ENCODE data around the gene GMDS. TPM values are rescaled to one million over a fixed set of nuclear protein-coding genes. Genes with fewer than 3 reads are reported as not detected.

GMDS gene
- total RNA-seq, 5 donors from 2014 or later (not counting 1 experiment from before 2014, with no cell fraction given) = 12.9 to 21.5 (median 14.6) TPM

DNA sequence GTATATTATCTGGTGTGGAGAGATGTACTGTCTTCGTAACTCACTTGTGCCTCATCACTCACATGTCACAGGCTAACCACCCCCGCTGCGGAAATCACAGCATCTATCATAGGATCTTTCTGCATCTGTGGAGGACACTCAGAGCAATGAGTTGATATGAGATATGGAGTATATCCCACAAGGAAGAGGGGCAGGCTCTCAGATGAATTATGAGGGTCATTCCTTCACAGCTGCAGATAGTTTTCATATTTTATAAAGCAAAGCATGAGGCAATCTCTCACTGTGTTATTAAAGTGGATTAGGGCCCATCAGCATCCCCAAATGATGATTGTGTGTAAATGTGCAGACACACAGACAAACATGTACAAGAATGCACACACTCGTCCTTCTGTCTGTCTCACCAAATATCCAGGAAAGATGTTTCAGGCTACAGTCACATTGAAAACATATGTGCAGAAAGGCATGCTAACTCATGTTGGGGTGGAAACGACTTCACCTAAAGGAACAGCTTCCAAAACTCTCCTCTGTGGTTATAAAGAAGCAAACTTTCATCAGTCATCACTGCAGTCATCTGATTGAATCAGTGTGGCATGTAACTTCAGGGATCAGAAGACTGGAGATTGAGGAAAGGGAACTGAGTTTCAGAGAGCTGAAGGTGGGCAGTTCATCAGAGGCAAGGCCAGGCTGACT is 471.0 kb downstream of the GMDS start:
- DNase-seq (no peak), ATAC-seq (replicated peaks in 1 of 4) (no peak)
- Histone ChIP-seq H3K4me3 (ENCODE audit: control insufficient read depth in 1 of 2, extremely low read depth in 1 of 2, low read length in 1 of 2) (no peak overlapping the region), H3K27me3 (replicated peaks in 1 of 2; ENCODE audit: control insufficient read depth in 2 of 2, extremely low read depth in 1 of 2, insufficient read depth in 2 of 2, low read length in 1 of 2) (no peaks in the 10 kb centered on the region), H3K9me3 (no peaks in the 10 kb centered on the region), H3K36me3 (ENCODE audit: control insufficient read depth in 2 of 2, extremely low read depth in 1 of 2, insufficient read depth in 1 of 2, low read length in 1 of 2) (no peaks in the 10 kb centered on the region), H3K27ac (ENCODE audit: low read length) (no peak overlapping the region), H3K4me1 (ENCODE audit: control insufficient read depth in 1 of 2, extremely low read depth in 1 of 2, insufficient read depth in 2 of 2, low read length in 2 of 2) (peaks cover 19 to 48% of the 10 kb centered on the region in 2 experiments)
- H3K4me3 Mint-ChIP-seq = peak overlapping the region in 1 of 3 donors; percentile 54
- no peaks in the 10 kb centered on the region for H3K27me3 Mint-ChIP-seq
- H3K9me3 Mint-ChIP-seq = no peaks in the 10 kb centered on the region
- CTCF ChIA-PET = interaction anchor here in 1 of 2 donors (0.6 kb wide), 1 partner anchor 26 kb away, joined by 4 read pairs; no protein-coding TSS in a partner anchor
- H3K4me1 Mint-ChIP-seq = peaks cover 57 to 58% (median 58%) of the 10 kb centered on the region in 3 donors
- POLR2A ChIA-PET = no interaction called here
- peaks cover 6% of the 10 kb centered on the region for H3K36me3 Mint-ChIP-seq
- 100% methylated on average over 2 of the region's 5 CpGs for WGBS (ENCODE audit: insufficient coverage)
- peak overlapping the region; percentile 65 to 79 for H3K27ac Mint-ChIP-seq

DNA sequence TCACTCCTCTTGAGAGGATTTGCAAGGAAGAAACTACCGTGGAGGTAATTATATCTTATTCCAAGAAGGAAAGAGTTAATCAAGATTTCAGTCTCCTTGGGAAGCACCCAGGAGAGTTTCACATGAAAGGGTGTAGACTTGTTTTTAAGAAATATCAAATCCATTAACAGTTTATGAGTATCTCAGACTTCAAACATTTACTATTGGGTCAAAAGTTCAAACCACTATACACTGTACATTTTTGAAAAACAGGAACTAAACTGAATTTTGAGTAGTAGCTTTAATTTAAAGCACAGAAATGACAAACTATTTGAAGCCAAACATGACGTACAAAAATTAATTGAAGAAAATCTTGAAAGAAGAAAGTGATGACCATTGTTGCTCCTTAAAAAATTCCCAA is 471.7 kb downstream of the GMDS start:
- no CpG with 5 or more reads among the region's 2 CpGs for WGBS (ENCODE audit: insufficient coverage)
- no peaks in the 10 kb centered on the region for H3K27me3 ChIP-seq (replicated peaks in 1 of 2; ENCODE audit: control insufficient read depth in 2 of 2, extremely low read depth in 1 of 2, insufficient read depth in 2 of 2, low read length in 1 of 2)
- peaks cover 21 to 48% of the 10 kb centered on the region in 2 experiments for H3K4me1 ChIP-seq (ENCODE audit: control insufficient read depth in 1 of 2, extremely low read depth in 1 of 2, insufficient read depth in 2 of 2, low read length in 2 of 2)
- H3K36me3 Mint-ChIP-seq = peaks cover 6% of the 10 kb centered on the region
- ChIA-PET CTCF (no interaction called here), POLR2A (no interaction called here)
- no peaks in the 10 kb centered on the region for H3K36me3 ChIP-seq (ENCODE audit: control insufficient read depth in 2 of 2, extremely low read depth in 1 of 2, insufficient read depth in 1 of 2, low read length in 1 of 2)
- H3K27ac ChIP-seq (ENCODE audit: low read length) = no peak overlapping the region
- peak overlapping the region; percentile 65 to 79 for H3K27ac Mint-ChIP-seq
- no peaks in the 10 kb centered on the region for H3K27me3 Mint-ChIP-seq
- ATAC-seq (replicated peaks in 1 of 4) (no peak), DNase-seq (no peak)
- no peak overlapping the region for H3K4me3 ChIP-seq (ENCODE audit: control insufficient read depth in 1 of 2, extremely low read depth in 1 of 2, low read length in 1 of 2)
- H3K4me1 Mint-ChIP-seq = peaks cover 58 to 62% (median 60%) of the 10 kb centered on the region in 3 donors
- H3K9me3 ChIP-seq = no peaks in the 10 kb centered on the region
- no peaks in the 10 kb centered on the region for H3K9me3 Mint-ChIP-seq
- H3K4me3 Mint-ChIP-seq = peak overlapping the region in 1 of 3 donors; percentile 54

DNA sequence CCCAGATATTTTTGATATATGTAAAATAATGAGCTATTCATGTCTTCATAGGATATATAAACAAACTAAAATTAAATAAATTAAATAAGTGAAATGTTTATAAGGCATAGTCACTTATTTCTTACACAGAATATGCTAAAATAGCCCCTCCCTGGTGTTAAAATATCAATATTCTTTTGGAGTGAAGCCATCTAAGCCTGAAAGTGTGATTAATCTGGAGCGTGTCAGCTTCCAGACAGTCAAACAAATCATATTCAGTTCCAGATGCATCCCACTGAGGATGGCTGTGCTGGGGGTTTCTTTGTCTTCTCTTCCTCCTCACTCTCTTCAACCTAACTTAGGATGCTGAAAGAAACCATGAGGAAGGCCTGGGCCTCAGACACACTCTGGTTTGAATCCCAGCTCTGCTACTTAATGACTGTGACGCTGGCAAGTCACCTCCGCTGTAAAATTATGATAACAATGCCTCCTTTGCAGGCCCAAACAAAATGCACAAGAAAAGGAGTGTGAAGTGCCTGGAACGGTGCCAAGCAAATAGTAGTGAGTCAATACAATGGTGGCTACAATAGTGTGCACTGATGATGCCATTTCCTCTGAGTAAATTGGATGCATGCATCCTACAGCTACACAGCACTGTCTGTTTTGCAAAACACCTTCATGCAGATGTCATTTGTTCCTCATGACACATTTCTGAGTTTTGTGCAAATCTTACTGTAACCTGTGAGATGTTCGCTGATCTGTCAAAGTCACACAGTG is 474.3 kb downstream of the GMDS start:
- 60% methylated on average over 2 of the region's 5 CpGs for WGBS (ENCODE audit: insufficient coverage)
- Mint-ChIP-seq H3K36me3 (peaks cover 2% of the 10 kb centered on the region), H3K27me3 (no peaks in the 10 kb centered on the region), H3K27ac (peak overlapping the region; percentile 29 to 66), H3K4me3 (peak overlapping the region in 1 of 3 donors; percentile 72), H3K9me3 (no peaks in the 10 kb centered on the region), H3K4me1 (peaks cover 58 to 70% (median 65%) of the 10 kb centered on the region in 3 donors)
- no peak overlapping the region for H3K4me3 ChIP-seq (ENCODE audit: control insufficient read depth in 1 of 2, extremely low read depth in 1 of 2, low read length in 1 of 2)
- H3K36me3 ChIP-seq (ENCODE audit: control insufficient read depth in 2 of 2, extremely low read depth in 1 of 2, insufficient read depth in 1 of 2, low read length in 1 of 2) = no peaks in the 10 kb centered on the region
- H3K4me1 ChIP-seq (ENCODE audit: control insufficient read depth in 1 of 2, extremely low read depth in 1 of 2, insufficient read depth in 2 of 2, low read length in 2 of 2) = peaks cover 21 to 48% of the 10 kb centered on the region in 2 experiments
- ChIA-PET POLR2A (no interaction called here), CTCF (no interaction called here)
- H3K27me3 ChIP-seq (replicated peaks in 1 of 2; ENCODE audit: control insufficient read depth in 2 of 2, extremely low read depth in 1 of 2, insufficient read depth in 2 of 2, low read length in 1 of 2) = peaks cover 0 to 4% of the 10 kb centered on the region in 2 experiments
- ATAC-seq (replicated peaks in 1 of 4) (peak; percentile 46 to 54 (median 48)), DNase-seq (peak in 7 of 35 experiments; percentile 4 to 35 (median 13))
- no peak overlapping the region for H3K27ac ChIP-seq (ENCODE audit: low read length)
- no peaks in the 10 kb centered on the region for H3K9me3 ChIP-seq

DNA sequence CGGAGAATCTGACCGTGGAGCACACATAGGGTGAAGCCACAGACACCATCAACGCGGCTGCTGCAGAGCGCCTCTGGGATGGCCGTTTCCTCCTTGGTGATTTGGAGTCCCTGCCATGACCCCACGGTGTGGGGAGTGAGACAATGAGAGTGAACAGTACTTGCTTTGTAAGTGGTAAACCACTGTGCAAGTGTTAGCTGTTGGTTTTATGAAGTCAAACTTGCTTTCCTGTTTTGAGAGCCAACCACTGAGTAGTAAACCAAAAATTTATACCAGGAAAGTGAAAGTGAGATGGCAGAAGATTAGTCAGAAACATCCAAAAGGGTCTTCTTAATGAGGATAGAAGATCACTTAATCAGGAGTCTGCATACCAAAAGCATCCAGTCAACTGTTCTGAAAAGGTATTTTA is 475.0 kb downstream of the GMDS start:
- H3K36me3 ChIP-seq (ENCODE audit: control insufficient read depth in 2 of 2, extremely low read depth in 1 of 2, insufficient read depth in 1 of 2, low read length in 1 of 2) = no peaks in the 10 kb centered on the region
- Mint-ChIP-seq H3K27ac (peak overlapping the region; percentile 85 to 93), H3K27me3 (no peaks in the 10 kb centered on the region), H3K4me3 (peak overlapping the region; percentile 65 to 72 (median 71)), H3K4me1 (peaks cover 55 to 69% (median 63%) of the 10 kb centered on the region in 3 donors), H3K9me3 (no peaks in the 10 kb centered on the region), H3K36me3 (peaks cover 7% of the 10 kb centered on the region)
- ChIA-PET CTCF (no interaction called here), POLR2A (no interaction called here)
- H3K4me1 ChIP-seq (ENCODE audit: control insufficient read depth in 1 of 2, extremely low read depth in 1 of 2, insufficient read depth in 2 of 2, low read length in 2 of 2) = peaks cover 21 to 48% of the 10 kb centered on the region in 2 experiments
- peak in 30 of 35 experiments; percentile 2 to 64 (median 18) for DNase-seq
- H3K4me3 ChIP-seq (ENCODE audit: control insufficient read depth in 1 of 2, extremely low read depth in 1 of 2, low read length in 1 of 2) = peak overlapping the region in 1 of 2 donors; percentile 10
- no peaks in the 10 kb centered on the region for H3K9me3 ChIP-seq
- peaks cover 0 to 4% of the 10 kb centered on the region in 2 experiments for H3K27me3 ChIP-seq (replicated peaks in 1 of 2; ENCODE audit: control insufficient read depth in 2 of 2, extremely low read depth in 1 of 2, insufficient read depth in 2 of 2, low read length in 1 of 2)
- WGBS (ENCODE audit: insufficient coverage) = 28% methylated on average over 4 of the region's 7 CpGs
- peak; percentile 52 to 82 (median 76) for ATAC-seq (replicated peaks in 1 of 4)
- H3K27ac ChIP-seq (ENCODE audit: low read length) = no peak overlapping the region

DNA sequence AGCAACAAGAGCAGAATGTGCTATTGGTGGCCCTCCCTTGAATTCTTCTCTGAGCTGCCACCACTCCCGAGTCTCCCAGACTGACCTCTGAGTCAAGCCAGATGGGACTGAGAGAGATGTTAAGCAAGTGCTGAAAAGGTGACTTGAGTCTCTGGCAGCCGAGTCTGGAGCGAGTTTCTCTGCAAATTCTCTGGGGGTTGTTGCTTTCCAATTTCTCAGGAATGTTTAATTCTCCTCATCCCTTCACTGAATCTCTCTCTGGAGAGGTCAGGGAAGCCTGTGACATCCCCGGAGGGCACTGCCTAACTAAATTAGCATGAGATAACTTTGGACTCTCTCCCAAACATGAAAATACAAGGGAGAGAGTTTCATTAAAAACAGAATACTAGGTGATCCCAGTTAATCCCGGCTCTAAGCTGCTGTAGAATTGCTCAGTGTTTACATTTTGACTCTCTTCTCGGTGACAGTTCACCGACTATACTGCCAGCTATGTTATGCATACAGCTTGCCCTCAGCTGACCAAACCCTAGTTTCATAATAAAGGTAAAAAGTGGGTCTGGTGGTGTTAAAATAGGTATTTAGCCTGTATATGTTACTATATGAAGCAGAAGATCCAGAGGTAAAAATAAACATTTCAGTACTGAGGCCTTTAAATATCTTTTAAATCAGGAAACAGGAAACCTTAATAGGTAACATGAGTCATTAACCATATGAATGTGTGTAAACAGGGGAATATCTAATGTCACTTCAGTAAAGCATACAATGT is 477.7 kb downstream of the GMDS start:
- H3K27ac ChIP-seq (ENCODE audit: low read length) = no peak overlapping the region
- H3K9me3 Mint-ChIP-seq = no peaks in the 10 kb centered on the region
- no peaks in the 10 kb centered on the region for H3K27me3 Mint-ChIP-seq
- DNase-seq = no peak
- H3K4me1 ChIP-seq (ENCODE audit: control insufficient read depth in 1 of 2, extremely low read depth in 1 of 2, insufficient read depth in 2 of 2, low read length in 2 of 2) = peaks cover 18 to 26% of the 10 kb centered on the region in 2 experiments
- ChIA-PET CTCF (no interaction called here), POLR2A (no interaction called here)
- no peak for ATAC-seq (replicated peaks in 1 of 4)
- no peak overlapping the region for H3K4me3 Mint-ChIP-seq
- peaks cover 9% of the 10 kb centered on the region for H3K36me3 Mint-ChIP-seq
- H3K9me3 ChIP-seq = no peaks in the 10 kb centered on the region
- H3K4me1 Mint-ChIP-seq = peaks cover 28 to 42% (median 36%) of the 10 kb centered on the region in 3 donors
- no peaks in the 10 kb centered on the region for H3K36me3 ChIP-seq (ENCODE audit: control insufficient read depth in 2 of 2, extremely low read depth in 1 of 2, insufficient read depth in 1 of 2, low read length in 1 of 2)
- H3K27ac Mint-ChIP-seq = no peak overlapping the region
- no peak overlapping the region for H3K4me3 ChIP-seq (ENCODE audit: control insufficient read depth in 1 of 2, extremely low read depth in 1 of 2, low read length in 1 of 2)
- peaks cover 0 to 4% of the 10 kb centered on the region in 2 experiments for H3K27me3 ChIP-seq (replicated peaks in 1 of 2; ENCODE audit: control insufficient read depth in 2 of 2, extremely low read depth in 1 of 2, insufficient read depth in 2 of 2, low read length in 1 of 2)
- WGBS (ENCODE audit: insufficient coverage) = 100% methylated on average over 1 of the region's 7 CpGs

DNA sequence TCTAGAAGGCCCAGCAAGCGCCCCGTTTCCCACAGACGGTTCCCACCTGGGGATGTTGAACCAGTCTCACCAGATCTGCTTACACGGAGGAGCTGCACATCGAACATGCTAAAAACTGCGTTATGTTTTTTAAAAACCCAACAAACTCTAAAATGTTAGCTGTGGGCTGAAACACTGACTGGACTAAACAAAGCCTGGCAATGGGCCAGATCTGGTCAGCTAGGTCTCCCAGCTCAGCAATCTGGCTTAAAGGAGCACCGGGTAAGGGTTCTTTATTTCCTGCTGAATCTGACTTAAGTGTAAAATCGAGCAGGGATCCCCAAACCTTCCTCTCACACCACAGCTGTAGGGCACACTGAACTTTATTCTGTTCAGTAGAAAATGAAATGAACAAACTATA is 478.8 kb downstream of the GMDS start:
- CTCF ChIA-PET = no interaction called here
- DNase-seq = no peak
- no peak for ATAC-seq (replicated peaks in 1 of 4)

More for the DNA sequence above, 478.8 kb downstream of the GMDS start:
- Mint-ChIP-seq H3K4me1 (peaks cover 18 to 32% (median 28%) of the 10 kb centered on the region in 3 donors), H3K36me3 (peaks cover 9% of the 10 kb centered on the region), H3K27ac (no peak overlapping the region), H3K9me3 (no peaks in the 10 kb centered on the region), H3K4me3 (no peak overlapping the region), H3K27me3 (no peaks in the 10 kb centered on the region)
- Histone ChIP-seq H3K9me3 (no peaks in the 10 kb centered on the region), H3K4me1 (ENCODE audit: control insufficient read depth in 1 of 2, extremely low read depth in 1 of 2, insufficient read depth in 2 of 2, low read length in 2 of 2) (peaks cover 16 to 18% of the 10 kb centered on the region in 2 experiments), H3K4me3 (ENCODE audit: control insufficient read depth in 1 of 2, extremely low read depth in 1 of 2, low read length in 1 of 2) (no peak overlapping the region), H3K27ac (ENCODE audit: low read length) (no peak overlapping the region), H3K36me3 (ENCODE audit: control insufficient read depth in 2 of 2, extremely low read depth in 1 of 2, insufficient read depth in 1 of 2, low read length in 1 of 2) (no peaks in the 10 kb centered on the region), H3K27me3 (replicated peaks in 1 of 2; ENCODE audit: control insufficient read depth in 2 of 2, extremely low read depth in 1 of 2, insufficient read depth in 2 of 2, low read length in 1 of 2) (peaks cover 0 to 4% of the 10 kb centered on the region in 2 experiments)
- POLR2A ChIA-PET = no interaction called here
- WGBS (ENCODE audit: insufficient coverage) = 90% methylated on average over 6 of the region's 8 CpGs

All from T-cell (primary cell).